HG03354 (cell line): ENCODE data around the gene ZMYND8.
"Not testable (repeated sequence)": the region's sequence is repeated elsewhere in the genome, so short reads cannot be mapped to it uniquely, and the experiment has no call there.

Source experiments
- ATAC-seq: cut with Tn5 transposase; IDR thresholded peaks from one replicate; pipeline ENCODE4 v1.9.1; 2021; ENCODE audit warnings: mild to moderate bottlenecking; ENCODE audit not compliant: unreplicated experiment, poor library complexity, severe bottlenecking

ZMYND8 gene

DNA sequence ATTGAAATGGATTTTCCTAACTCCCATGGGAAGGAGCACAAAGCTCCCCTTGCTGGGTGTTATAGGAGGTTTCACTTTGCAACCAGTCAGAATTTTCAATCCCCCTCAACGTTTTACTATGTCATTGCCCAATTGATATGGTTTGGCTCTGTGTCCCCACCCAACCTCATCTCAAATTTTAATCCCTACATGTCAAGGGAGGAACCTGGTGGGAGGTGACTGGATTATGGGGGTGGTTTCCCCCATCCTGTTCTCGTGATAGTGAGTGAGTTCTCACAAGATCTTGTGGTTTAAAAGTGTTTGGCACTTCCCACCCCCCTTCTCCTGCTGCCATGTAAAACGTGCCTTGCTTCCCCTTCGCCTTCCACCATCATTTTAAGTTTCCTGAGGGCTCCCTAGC lies 62.9 kb downstream of the ZMYND8 start:
- ATAC-seq = no peak

- ATAC-seq = no peak
Observed at GRCh38 chr20:47292581-47292980, 63.9 kb downstream of the ZMYND8 start.

DNA sequence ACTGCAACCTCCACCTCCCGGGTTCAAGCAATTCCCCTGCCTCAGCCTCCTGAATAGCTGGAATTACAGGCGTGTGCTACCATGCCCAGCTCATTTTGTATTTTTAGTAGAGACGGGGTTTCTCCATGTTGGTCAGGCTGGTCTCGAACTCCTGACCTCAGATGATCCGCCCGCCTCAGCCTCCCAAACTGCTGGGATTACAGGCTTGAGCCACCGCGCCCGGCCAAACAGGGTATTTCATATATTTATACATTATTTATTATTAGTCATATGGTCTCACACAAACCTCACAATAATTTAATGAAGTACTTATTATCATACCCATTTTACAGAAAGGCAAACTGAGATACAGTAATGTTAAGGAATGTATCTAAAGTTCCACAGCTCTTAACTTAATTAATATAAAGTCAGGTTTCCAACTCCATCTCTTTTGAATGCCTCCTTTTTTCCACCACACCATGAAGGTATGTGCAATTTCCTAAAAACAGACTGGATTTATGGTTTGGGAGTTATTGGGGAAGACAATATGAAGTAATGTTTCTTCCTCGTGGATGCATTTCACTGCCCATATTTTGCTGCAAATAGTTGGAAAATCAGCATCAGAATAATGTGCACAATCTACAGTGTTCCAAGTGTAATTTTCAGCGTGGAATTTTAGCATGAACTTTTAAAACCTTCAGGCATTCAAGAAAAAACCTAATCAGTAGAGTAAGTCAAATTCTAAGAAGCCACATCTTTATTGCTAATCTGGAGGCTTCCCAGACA lies 65.7 kb downstream of the ZMYND8 start:
- no peak for ATAC-seq

GRCh38 chr20:47290008-47290407 lies 66.5 kb downstream of the ZMYND8 start:
- ATAC-seq = no peak

DNA sequence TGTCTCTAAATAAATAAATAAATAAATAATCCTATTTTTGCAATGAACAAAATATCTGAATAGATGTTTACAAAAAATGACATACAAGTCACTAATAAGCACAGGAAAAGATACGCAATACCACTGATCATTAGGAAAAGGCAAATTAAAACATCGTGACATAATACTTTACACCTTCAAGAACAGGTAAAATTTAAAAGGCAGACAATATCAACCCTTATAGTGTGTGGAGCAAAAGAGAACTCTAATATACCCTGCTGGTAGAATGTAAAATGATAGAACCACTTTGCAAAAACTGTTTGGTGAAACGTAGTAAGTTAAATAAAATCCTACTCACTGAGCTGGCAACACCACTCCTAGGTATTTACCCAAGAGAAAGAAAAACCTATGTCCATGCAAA lies 67.4 kb downstream of the ZMYND8 start:
- ATAC-seq = no peak

GRCh38 chr20:47288530-47288929 lies 68.0 kb downstream of the ZMYND8 start:
- ATAC-seq = not testable (repeated sequence)

- no peak for ATAC-seq
Observed at GRCh38 chr20:47287609-47288144, 68.8 kb downstream of the ZMYND8 start.

DNA sequence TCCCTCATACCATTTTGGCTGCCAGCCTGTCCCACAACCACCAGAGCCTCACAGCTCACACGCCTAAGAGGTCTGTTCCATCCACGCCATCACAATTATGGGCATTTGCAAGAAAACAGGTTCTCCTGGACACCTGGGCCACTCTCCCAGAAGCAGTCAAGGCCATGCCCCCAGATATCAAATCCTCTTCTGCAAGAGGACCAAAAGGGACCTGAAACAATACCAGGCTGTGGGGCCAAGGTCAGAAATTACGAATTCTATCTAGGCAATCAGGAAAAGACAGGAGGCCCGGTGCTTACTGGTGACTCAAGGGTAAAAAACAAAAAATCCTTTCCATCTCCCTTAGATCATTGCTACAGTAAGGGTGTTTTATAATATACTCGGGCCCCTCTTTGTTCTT lies 69.8 kb downstream of the ZMYND8 start:
- no peak for ATAC-seq

DNA sequence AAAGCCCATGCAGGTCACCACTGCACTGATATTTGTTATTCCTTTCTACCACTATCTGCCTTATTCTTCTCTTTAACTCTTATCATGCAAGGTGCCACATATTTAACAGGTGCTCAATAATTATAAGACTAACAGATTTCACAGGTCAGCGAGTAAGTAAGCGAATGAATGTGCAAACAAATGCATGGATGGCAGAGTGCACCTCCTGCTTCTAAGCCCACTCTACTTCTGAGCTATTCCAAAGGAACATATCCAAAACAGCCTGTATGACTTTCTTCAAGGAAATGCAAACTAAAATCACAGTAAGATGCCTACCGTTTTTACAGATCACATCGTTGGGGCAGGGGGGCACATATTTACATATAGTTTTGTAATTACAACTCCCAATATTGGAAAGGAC lies 71.3 kb downstream of the ZMYND8 start:
- no peak for ATAC-seq

DNA sequence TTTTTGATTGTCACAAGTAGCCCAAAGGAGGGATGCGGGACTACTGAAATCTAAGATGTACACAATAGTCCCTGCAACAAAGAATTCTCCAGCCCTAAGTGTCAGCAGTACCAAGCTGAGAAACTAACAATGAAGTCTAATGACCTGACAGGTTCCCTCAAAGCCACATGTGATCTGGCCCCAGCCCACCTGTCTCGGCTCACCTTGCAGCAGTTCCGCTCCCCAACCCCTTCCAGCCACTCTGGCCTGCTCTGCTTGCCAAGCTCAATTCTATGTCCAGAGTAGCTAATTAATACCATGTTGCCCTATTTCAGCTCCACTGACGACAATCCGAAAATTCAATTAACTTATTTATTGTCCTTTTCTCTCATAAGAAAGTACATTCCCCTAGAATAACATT lies 72.1 kb downstream of the ZMYND8 start:
- no peak for ATAC-seq

DNA sequence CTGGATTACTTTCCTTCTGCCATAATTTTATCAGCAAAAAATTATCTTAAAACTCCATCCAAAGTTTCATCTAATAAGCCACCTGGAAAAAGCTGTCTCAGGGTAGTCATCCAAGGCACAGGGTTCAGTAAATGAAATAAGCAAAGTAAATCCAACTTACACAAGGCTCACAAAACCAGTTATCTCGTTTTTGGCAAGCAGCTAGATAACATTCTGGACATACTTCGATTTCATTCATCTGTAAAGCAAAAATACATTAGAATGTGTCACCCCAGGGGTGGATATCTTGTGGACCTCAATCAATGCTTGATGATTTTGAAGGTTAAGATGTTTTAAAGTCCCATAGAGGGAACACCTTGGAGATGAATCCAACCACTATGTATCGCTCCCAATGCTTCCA lies 73.1 kb downstream of the ZMYND8 start:
- no peak for ATAC-seq

DNA sequence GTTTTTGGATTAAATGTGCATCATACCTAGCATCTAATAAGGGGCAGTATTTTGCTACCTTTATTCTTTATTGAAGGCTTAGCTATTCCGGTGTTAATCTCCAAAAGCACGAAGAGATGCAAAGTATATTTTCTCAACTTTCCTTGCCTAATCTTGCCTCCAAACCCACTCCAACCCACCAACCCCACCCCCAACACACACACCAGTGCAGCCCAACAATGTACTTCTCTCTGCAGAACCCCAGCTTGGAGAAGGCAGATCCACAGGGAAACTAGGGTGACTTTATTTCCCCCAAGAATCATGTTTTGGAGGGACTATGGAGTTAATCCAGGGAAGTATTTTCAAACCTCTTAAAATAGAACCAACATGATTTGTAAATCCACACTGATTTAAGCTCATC lies 73.6 kb downstream of the ZMYND8 start:
- no peak for ATAC-seq

GRCh38 chr20:47281376-47281775 lies 75.1 kb downstream of the ZMYND8 start:
- ATAC-seq = no peak

GRCh38 chr20:47280668-47281067 lies 75.8 kb downstream of the ZMYND8 start:
- no peak for ATAC-seq

DNA sequence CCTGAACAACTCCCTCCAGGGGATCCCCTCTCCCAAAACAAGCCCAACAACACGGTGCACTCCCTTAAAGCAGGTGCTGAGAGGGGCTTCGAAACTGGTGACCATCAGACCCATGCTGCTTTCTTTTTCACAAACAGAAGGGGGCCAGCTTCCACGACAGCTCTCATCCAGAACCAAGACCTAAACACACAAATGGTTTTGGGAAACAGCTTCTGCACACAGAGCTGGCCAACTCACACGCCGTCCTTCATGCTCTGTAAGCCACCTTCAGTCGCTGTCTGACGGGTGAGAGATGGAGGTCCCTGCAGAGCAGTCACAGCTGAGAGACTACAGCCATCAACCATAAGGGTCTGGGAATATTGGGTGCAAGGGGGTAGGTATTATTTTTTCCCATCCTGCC lies 76.3 kb downstream of the ZMYND8 start:
- ATAC-seq = no peak

- ATAC-seq = no peak
Observed at GRCh38 chr20:47278907-47279348, 77.6 kb downstream of the ZMYND8 start.

DNA sequence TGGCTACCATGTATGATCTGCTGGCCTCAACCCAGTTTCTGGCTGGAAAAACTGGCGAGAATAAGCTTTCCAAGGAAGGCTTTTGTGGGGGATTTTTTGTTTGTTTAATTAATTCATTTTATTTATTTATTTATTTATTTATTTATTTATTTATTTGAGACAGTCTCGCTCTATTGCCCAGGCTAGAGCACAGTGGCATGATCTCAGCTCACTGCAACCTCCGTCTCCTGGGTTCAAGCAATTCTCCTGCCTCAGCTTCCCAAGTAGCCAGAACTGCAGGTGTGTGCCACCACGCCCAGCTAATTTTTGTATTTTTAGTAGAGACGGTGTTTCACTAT lies 79.0 kb downstream of the ZMYND8 start:
- not testable (repeated sequence) for ATAC-seq

- ATAC-seq = no peak
Observed at GRCh38 chr20:47276851-47277534, 79.5 kb downstream of the ZMYND8 start.

GRCh38 chr20:47276251-47276650 lies 80.2 kb downstream of the ZMYND8 start:
- ATAC-seq = no peak

GRCh38 chr20:47275548-47275947 lies 81.0 kb downstream of the ZMYND8 start:
- no peak for ATAC-seq

DNA sequence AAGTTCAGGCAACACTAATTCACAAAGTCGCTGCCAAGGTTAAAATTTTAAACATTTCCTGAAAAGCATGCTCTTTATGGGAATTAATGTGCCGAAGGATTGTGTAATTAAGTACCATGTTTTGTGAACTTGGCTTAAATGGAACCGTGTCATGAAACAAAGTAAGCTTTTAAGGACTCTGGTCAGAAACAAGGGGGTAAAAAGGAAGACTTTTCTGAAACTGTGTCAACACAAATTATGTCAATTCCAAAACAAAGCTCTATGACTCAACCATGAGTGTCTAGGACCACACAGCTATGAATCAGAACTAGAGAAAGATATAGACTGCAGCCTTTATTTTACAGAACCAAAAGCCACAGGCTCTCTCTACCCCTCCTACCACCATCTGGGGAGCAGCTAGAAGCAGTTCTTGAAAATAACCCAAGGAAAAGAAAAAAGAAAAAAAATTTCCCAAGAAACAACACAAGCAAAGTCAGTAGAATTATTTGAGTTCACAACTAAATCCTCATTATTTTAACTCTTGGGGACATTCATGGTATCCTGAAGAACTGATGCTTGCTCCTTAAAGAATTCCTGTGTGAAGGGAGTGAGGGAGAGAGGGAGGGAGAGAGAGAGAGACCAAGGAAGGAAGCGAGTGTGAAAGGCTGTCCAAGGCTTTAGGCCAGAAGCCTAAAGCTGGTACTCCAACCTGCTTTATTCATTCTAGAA lies 81.9 kb downstream of the ZMYND8 start:
- ATAC-seq = peak; percentile 74
